Fibroblast of lung (primary cell): ENCODE data around the gene ZC3HAV1L. TPM values are rescaled to one million over a fixed set of nuclear protein-coding genes. Genes with fewer than 3 reads are reported as not detected.
A peak's percentile ranks its signal among the peaks of the same experiment; 100 is the strongest.

Experiments
- DNase-seq, 2 donors: peaks; one replicate each; pipeline versions ENCODE4 v3.0.0 to v3.0.0-alpha.2; 2010; ENCODE audit warnings: low read depth in 2 of 2
- H2AFZ ChIP-seq: 2 replicates; pipeline ENCODE4 v1.5.1; 2012; ENCODE audit warnings: low read length, control low read depth, inconsistent platforms
- H3K27ac ChIP-seq: 2 replicates; pipeline ENCODE4 v1.5.1; 2011; ENCODE audit warnings: low read length, control low read depth; ENCODE audit not compliant: insufficient read depth
- H3K27me3 ChIP-seq: 2 replicates; pipeline ENCODE4 v1.5.1; 2011; ENCODE audit warnings: mild to moderate bottlenecking, low read length; ENCODE audit not compliant: control insufficient read depth, insufficient read depth
- H3K36me3 ChIP-seq: 2 replicates; pipeline ENCODE4 v1.5.1; 2011; ENCODE audit warnings: low read length; ENCODE audit not compliant: control insufficient read depth, insufficient read depth
- H3K4me1 ChIP-seq: 2 replicates; pipeline ENCODE4 v1.5.1; 2011; ENCODE audit warnings: low read length; ENCODE audit not compliant: control insufficient read depth, insufficient read depth; ENCODE audit errors: extremely low read depth
- H3K4me2 ChIP-seq: 2 replicates; pipeline ENCODE4 v1.5.1; 2011; ENCODE audit warnings: low read length, control low read depth; ENCODE audit not compliant: insufficient read depth; ENCODE audit errors: extremely low read depth
- H3K4me3 ChIP-seq, 4 experiments: fragments of 200-600 bp in 1 of 4; sonication (generic) in 1 of 4; replicated peaks in 1 of 4; 2 replicates each; pipeline ENCODE4 v1.5.1; 2011 to 2016; ENCODE audit warnings: low read length in 4 of 4, low read depth in 3 of 4, mild to moderate bottlenecking in 3 of 4, control low read depth in 2 of 4, inconsistent platforms in 1 of 4, mixed read lengths in 1 of 4; ENCODE audit not compliant: insufficient read depth in 1 of 4; ENCODE audit errors: control extremely low read depth in 1 of 4
- H3K79me2 ChIP-seq: 2 replicates; pipeline ENCODE4 v1.5.1; 2012; ENCODE audit warnings: mild to moderate bottlenecking, low read length, inconsistent platforms; ENCODE audit not compliant: control insufficient read depth, insufficient read depth
- H3K9ac ChIP-seq: 2 replicates; pipeline ENCODE4 v1.5.1; 2011; ENCODE audit warnings: mild to moderate bottlenecking, low read length, control low read depth; ENCODE audit not compliant: insufficient read depth
- H3K9me3 ChIP-seq: 2 replicates; pipeline ENCODE4 v1.5.1; 2012; ENCODE audit warnings: low read depth, low read length; ENCODE audit not compliant: control insufficient read depth, insufficient read depth
- H4K20me1 ChIP-seq: 2 replicates; pipeline ENCODE4 v1.5.1; 2011; ENCODE audit warnings: low read length; ENCODE audit not compliant: control insufficient read depth, insufficient read depth; ENCODE audit errors: extremely low read depth
- EZH2 ChIP-seq: IDR thresholded peaks from 2 replicates; pipeline ENCODE4 v1.5.1; 2012; ENCODE audit warnings: low read length, control low read depth, mild to moderate bottlenecking; ENCODE audit errors: missing control alignments
- polyA plus RNA-seq, 2 donors: library from polyadenylated mRNA; depleted of rRNA in 1 of 2; stranded (reverse) in 1 of 2; unstranded in 1 of 2; fragments of >200 nt; gene quantifications; 2 replicates each; pipeline ENCODE4 v1.2.1, GENCODE V29; 2011 to 2012; ENCODE audit warnings: missing spikeins in 1 of 2
- total RNA-seq: library from RNA; depleted of rRNA; stranded (reverse); fragments of >200 nt; gene quantifications from 2 replicates; pipeline ENCODE4 v1.2.1, GENCODE V29; 2014
- TF ChIP-seq, protein P1 (sequence below), 2 donors: IDR thresholded peaks in 1 of 2; conservative IDR thresholded peaks in 1 of 2; 1 replicate in 1 of 2; 2 replicates in 1 of 2; pipeline ENCODE4 v1.5.1; 2011 to 2012; ENCODE audit warnings: low read length in 2 of 2, control low read depth in 1 of 2, inconsistent platforms in 1 of 2, low read depth in 1 of 2, mild to moderate bottlenecking in 1 of 2

Gene ZC3HAV1L
- total and polyA plus RNA-seq, 2 donors (not counting 1 experiment from before 2014, with no cell fraction given): 5.3 to 8.9 TPM

DNA sequence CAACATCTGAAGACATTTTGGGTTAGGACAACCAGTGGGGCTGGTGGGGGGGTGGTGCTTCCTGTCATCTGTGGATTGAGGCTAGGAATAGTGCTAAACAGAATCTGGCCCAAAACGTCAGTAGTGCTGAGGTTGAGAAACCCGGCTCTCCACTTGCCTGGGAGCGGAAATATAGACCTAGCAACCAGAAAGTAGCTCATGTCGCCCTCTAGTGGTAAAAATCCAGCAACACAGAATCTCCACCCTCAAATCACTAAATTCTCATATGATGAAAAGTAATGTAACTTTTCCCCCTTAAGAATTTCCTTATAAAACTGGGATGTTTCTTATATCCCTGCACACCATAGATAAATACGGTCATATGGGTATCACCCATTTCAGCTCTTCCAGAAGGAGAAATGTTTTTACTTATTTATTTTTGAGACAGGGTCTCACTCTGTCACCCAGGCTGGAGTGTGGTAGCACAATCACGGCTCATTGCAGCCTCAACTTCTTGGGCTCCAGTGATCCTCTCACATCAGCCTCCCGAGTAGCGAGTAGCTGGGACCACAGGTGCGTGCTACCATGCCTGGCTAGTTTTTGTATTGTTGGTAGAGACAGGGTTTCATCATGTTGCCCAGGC, 39.3 kb upstream of the ZC3HAV1L start:
- H3K9ac ChIP-seq: no peak overlapping the region
- no peaks in the 10 kb centered on the region for H3K79me2 ChIP-seq
- H3K4me3 ChIP-seq: no peak overlapping the region
- no peaks in the 10 kb centered on the region for H3K9me3 ChIP-seq
- peak overlapping the region; percentile 44 for H2AFZ ChIP-seq
- H3K4me1 ChIP-seq: peaks cover 2% of the 10 kb centered on the region
- peaks cover 14% of the 10 kb centered on the region for H3K36me3 ChIP-seq
- H3K4me2 ChIP-seq: peak overlapping the region; percentile 25
- H4K20me1 ChIP-seq: no peaks in the 10 kb centered on the region
- TF ChIP-seq EZH2: no peak
- TF ChIP-seq, protein P1, sequence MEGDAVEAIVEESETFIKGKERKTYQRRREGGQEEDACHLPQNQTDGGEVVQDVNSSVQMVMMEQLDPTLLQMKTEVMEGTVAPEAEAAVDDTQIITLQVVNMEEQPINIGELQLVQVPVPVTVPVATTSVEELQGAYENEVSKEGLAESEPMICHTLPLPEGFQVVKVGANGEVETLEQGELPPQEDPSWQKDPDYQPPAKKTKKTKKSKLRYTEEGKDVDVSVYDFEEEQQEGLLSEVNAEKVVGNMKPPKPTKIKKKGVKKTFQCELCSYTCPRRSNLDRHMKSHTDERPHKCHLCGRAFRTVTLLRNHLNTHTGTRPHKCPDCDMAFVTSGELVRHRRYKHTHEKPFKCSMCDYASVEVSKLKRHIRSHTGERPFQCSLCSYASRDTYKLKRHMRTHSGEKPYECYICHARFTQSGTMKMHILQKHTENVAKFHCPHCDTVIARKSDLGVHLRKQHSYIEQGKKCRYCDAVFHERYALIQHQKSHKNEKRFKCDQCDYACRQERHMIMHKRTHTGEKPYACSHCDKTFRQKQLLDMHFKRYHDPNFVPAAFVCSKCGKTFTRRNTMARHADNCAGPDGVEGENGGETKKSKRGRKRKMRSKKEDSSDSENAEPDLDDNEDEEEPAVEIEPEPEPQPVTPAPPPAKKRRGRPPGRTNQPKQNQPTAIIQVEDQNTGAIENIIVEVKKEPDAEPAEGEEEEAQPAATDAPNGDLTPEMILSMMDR (conservative IDR thresholded peaks at IDR 0.05 in 1 of 2, IDR thresholded peaks at IDR 0.05 in 1 of 2; ENCODE audit: low read depth in 1 of 2, low read length in 2 of 2): peak; percentile 61 to 77
- peak overlapping the region; percentile 59 for H3K27ac ChIP-seq
- peak; percentile 59 to 89 for DNase-seq
- no peaks in the 10 kb centered on the region for H3K27me3 ChIP-seq

- Histone ChIP-seq H3K9me3 (no peaks in the 10 kb centered on the region), H3K9ac (no peak overlapping the region), H3K4me2 (no peak overlapping the region), H3K27me3 (no peaks in the 10 kb centered on the region), H2AFZ (no peak overlapping the region), H3K27ac (no peak overlapping the region), H3K4me1 (peaks cover 2% of the 10 kb centered on the region), H3K4me3 (no peak overlapping the region), H4K20me1 (no peaks in the 10 kb centered on the region), H3K36me3 (peaks cover 10% of the 10 kb centered on the region), H3K79me2 (no peaks in the 10 kb centered on the region)
- TF ChIP-seq, protein P1 (conservative IDR thresholded peaks at IDR 0.05 in 1 of 2, IDR thresholded peaks at IDR 0.05 in 1 of 2; ENCODE audit: low read depth in 1 of 2, low read length in 2 of 2): no peak
- no peak for TF ChIP-seq EZH2
- DNase-seq: no peak
These were observed 37.0 kb upstream of the ZC3HAV1L start for GRCh38 chr7:139072796-139073195.

DNA sequence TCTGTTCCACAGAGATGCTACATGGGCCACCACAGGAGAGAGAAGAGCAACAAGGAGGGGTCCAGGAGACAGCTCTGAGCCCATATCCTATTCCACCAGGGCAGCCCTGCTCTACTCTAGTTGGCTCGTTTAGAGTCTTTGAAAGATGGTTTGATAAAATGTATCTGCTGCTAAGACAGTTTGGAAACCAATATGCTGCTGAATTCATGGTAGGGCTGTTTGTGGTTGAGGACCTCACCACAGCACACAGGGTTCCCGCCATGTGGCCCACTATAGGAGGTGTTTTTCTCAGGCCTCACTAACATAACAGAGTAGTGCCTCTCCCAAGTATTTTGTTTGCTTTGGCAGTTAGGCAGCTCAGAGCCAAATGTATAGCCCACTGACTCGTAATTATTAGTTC, 35.8 kb upstream of the ZC3HAV1L start:
- no peaks in the 10 kb centered on the region for H3K79me2 ChIP-seq
- no peak for TF ChIP-seq EZH2
- TF ChIP-seq, protein P1 (conservative IDR thresholded peaks at IDR 0.05 in 1 of 2, IDR thresholded peaks at IDR 0.05 in 1 of 2; ENCODE audit: low read depth in 1 of 2, low read length in 2 of 2): no peak
- H3K9ac ChIP-seq: no peak overlapping the region
- no peak overlapping the region for H2AFZ ChIP-seq
- no peak overlapping the region for H3K27ac ChIP-seq
- peaks cover 2% of the 10 kb centered on the region for H3K4me1 ChIP-seq
- peaks cover 8% of the 10 kb centered on the region for H3K36me3 ChIP-seq
- H3K9me3 ChIP-seq: no peaks in the 10 kb centered on the region
- DNase-seq: no peak
- H3K4me3 ChIP-seq: no peak overlapping the region
- no peaks in the 10 kb centered on the region for H3K27me3 ChIP-seq
- H4K20me1 ChIP-seq: no peaks in the 10 kb centered on the region
- H3K4me2 ChIP-seq: no peak overlapping the region
